SIG-M5 (cell line): ENCODE measurements around the gene SRSF2.
"Not testable (repeated sequence)": the region's sequence is repeated elsewhere in the genome, so short reads cannot be mapped to it uniquely, and the experiment has no call there.

Experiments used
- DNase-seq: peaks from one replicate; lab custom pipeline; 2025; lab: John Stamatoyannopoulos, UW

The SRSF2 gene, protein sequence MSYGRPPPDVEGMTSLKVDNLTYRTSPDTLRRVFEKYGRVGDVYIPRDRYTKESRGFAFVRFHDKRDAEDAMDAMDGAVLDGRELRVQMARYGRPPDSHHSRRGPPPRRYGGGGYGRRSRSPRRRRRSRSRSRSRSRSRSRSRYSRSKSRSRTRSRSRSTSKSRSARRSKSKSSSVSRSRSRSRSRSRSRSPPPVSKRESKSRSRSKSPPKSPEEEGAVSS

DNA sequence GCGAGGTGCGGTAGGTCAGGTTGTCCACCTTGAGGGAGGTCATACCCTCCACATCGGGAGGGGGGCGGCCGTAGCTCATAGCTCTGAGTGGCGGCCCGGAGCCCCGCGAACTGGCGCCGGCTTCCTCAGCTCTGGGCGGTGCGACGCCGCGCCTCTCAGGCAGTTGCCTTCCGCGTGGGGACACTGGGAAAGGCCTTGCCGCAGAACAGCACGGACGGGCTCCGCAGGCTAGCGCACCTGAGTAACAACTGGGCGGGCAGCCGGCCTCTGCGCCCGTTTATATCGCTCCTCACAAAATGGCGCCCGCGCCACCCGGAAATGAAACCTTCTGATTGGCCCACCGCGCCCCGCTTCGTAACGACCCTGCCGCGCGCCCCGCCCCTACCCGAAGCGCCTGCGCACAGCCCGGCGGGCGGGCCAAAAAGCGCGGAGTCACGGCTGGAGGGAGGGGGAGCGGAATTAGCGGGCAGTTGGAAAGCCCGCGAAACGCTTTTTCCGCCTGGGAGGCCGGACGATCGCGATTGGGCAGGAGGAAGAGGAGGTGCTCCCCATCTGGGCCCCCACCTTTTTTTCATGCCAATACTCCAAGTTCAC, at the start of gene SRSF2:
SRSF2 (minus strand) TSS at position 250 of the 594 bp plus-strand sequence; CDS start at position 79, 171 bp downstream.
- DNase-seq: peak; percentile 88

DNA sequence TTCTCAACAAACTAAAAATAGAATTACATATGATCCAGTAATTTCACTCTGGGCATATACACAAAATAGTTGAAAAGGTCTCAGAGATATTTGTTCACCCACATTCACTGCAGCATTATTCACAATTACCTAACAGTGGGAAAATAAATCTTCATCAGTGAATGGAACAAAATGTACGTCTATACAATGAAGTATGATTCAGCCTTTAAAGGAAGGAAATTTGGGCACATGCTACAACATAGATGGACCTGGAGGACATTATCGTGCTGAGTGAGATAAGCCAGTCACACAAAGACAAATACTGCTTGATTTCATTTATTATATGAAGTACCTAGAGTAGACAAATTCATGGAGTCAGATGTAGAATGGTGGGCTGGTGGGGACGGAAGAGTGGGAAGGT, 47.8 kb upstream of the SRSF2 start:
- DNase-seq: no peak

DNA sequence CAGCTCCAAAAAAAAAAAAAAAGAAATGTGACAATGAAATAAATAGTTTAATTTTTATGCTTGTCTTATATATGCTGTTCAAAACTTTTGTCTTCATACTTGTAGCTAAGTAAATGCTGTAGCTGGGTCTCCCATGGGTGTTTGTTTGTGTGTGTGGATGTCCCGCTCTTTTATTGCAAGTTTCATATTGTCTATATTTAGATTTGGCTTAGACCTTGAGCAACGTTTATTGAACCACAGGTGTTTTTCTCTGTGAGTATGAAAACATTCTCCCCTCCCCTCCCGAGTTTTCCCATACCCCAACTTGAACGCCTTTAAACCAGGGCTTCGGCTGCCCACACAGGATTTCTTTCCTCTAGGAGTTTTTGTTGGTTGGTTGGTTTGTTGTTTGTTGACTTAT, 46.0 kb upstream of the SRSF2 start:
- DNase-seq: no peak

DNA sequence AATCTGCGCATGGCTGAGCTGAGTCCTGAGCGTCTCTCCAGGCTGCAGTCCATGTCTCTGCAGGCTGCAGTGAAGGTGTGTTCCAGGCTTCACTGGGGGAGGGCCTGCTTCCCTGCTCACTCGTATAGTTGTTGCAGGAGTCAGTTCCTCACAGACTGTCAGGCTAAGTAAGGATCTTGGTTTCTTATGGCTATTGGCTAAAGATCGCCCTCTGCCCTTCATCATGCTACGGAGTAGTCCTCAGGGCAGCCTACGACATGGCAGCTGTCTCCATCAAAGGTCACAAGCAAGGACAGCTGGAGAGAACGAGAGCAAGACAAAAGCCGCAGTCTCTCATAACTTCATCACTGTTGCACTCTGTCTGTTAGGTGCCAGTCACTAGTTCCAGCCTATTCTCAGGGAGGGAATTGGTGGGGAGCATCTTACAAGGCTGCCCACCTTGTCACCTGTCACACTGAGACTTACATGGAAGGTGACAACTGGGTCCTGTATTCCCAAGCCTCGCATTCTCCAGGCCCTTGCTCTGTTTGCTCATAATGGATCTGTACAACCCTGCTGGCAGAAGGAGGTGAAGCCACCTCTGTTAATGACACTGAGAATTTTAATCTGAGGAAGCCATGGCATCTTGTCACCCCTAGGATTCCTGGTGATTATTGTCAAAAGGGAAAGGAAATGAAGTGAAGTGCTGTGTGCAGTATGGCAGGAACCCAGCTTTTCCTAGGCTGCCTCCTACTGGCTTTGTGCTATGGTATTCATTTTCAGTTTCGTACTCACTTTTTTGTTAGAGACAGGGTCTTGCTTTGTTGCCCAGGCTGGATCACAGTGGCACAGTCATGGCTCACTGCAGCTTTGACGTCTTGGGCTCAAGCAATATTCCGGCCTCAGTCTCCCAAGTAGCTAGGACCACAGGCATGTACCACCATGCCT, 44.2 kb upstream of the SRSF2 start:
- DNase-seq: no peak

DNA sequence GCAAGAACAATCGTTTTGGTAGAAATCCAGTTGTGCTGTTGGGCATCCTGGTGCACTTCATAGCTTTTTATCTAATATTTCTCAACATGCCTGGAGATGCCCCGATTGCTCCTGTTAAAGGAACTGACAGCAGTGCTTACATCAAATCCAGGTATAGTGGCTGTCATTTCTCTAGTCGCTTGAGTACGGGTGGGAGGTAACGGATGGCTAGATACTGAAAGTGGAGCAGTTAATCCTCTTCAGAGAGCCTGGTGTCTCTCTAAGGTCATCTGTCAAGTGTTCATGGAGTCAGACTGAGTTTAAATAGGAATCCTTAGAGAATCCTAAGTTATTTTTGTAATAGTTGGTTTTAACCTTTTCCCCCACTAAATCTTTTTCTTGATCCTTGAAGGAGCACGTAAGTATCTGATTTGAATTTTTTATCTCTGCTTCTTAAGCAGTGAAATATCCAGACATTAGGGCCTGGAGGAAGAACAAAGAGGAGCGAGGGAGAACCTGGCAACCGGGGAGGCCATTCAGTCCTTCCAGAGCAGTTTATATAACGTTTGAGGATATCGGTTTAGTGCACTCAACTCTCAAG, 38.0 kb upstream of the SRSF2 start:
- DNase-seq: no peak

DNA sequence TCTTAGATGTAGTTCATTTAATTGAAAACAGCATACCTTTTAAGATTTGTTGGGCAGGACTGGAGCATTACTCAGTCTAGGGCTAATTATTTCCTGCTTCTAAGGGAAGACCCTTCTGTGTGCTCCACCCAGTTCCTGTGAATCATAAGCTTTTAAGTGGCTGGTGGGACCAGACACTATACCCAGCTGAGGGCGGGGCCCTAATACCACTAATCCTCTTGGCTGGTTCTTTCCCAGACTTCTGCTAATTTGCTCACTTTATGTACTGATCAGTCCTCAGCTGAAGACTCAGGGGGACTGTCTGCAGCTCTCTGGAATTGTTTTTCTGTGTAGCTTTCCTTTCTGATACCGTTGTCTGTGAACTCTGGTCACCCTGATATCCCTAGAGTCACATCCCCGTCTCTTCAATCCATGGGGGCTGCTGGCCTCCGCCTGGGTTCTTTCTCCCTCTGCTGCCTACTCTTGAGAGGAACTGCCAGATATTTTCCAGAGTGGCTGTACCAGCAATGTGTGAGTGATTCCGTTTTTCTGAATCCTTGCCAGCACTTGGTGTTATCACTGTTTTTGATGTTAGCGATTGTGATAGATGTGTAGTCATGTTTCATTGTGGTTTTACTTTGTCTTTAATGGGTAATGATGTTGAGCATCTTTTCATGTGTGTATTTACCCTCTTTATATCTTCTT, 35.9 kb upstream of the SRSF2 start:
- DNase-seq: no peak

DNA sequence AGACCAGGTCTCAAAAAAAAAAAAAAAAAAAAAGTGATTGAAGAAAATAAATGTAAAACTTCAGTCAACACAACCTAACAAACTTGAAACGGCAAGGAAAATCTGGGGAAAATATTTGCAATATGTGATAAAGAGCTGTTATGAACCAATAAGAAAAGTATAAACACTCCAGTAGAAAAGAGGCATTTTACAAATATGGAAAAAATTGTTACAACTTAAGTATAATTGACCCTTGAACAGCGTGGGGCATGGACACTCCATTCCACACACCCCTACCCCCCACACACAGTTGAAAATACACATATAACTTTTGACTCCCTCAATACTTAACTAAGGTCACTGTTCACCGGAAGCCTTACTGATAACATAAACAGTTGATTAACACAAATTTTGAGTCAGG, 21.4 kb upstream of the SRSF2 start:
- DNase-seq: no peak

DNA sequence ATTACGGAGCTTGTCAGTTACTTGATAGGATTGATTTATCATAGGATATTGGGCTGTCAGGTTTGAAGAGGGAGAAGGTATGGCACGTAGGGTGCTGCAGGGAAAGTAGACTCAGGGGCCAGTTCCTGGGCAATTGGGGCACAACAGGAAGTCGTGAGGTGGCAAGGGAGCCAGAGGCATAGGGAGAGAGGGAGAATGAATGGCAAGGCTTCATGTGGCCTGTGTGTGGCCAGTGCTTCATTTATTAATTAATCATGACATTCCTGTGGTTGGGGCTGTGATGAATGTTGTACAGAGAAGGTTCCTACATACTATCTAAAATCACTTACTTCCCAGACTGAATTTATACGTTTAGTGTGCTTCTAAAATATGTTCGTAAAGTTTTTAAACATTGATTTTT, 20.1 kb upstream of the SRSF2 start:
- no peak for DNase-seq

DNA sequence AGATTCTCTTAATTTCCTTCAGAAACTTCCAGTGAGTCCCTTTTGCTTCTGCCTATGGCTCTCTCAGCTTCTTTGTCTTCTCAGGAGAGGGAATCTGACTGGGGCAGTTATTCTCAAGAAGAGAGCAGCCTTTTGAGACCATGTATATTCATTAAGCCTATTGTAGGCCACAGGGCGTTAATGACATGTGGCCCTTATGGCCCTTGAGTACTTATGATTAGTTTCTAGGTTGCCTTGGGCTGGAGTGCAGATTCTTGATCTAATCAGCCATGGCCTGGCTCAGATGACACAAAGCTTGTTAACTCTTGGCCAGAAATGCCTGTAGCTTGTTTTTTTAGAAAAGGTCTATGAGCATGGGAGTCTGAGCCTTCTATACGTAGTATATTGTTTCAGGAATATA, 18.2 kb upstream of the SRSF2 start:
- no peak for DNase-seq

DNA sequence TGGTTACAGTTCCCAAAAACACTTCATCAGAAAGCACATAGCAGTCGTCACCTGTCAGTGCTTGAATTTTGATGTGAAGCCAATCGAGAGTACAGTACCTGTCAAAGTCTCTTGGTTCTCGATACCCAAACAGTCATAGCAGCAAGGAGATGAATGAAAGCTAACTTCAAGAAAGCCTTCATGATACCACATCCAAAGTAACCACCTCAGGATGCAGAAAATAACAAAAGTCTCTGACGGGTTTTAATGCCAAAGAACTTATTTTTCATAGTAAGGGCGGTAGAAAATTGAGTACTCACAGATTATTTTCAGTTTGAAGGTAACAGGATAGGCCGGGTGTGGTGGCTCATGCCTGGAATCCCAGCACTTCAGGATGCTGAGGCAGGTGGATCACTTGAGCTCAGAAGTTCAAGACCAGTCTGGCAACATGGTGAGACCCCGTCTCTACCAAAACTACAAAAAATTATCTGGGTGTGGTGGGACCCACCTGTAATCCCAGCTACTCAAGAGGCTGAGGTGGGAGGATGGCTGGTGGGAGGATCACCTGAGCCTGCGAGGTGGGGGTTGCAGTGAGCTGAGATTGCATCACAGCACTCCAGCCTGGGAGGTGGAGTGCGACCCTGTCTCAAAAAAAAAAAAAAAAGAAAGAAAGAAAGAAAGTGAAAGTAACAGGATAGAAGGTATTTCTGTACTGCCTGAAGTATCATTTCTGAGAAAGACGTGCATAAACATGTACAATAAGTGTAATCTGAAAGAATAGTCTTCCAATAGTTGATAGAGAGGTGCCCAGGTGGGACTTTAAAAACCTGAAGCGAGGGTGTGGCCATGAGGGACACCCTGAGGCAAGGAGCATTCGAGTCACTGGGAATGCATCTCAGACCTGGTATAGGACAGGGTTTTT, 16.2 kb upstream of the SRSF2 start:
- no peak for DNase-seq

DNA sequence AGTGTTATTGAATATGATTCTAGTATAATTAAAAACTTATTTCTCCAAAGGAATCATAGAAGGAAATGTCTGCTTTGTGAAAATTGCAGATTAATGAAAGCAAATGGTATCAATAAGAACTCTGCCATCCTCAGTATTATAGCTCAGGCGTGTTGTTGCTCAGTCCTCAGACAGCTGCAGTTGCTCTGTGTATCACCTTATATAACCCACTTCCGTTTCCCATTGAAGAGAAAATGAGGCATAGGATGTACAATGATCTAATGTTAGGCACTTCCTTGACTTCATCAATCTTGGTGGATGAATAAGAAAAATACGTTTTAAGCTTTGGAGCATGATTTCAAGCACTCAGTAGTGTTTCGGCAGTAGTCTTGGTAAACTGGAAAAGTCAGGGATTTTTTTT, 14.9 kb upstream of the SRSF2 start:
- no peak for DNase-seq

DNA sequence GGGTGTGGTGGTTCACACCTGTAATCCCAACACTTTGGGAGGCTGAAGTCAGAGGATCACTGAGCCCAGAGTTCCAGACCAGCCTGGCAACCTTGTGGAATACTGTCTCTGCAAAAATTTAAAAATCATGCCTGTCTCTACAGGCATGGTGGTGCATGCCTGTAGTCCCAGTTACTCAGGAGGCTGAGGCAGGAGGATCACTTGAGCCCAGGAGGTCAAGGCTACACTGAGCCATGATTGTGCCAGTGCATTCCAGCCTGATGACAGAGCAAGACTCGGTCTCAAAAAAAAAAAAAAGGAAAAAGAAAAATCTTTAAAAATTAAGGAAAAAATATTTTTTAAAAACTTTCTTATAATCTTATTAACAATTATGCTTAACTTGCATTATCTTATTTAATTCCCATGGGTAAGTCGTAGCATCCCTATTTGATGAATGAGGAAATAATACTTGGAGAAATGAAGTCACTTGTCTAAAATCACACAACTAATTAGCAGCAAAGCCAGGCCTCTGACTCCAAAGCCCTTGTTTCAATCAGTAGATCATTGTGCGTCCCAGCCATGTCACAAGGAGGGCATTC, 14.4 kb upstream of the SRSF2 start:
- no peak for DNase-seq

DNA sequence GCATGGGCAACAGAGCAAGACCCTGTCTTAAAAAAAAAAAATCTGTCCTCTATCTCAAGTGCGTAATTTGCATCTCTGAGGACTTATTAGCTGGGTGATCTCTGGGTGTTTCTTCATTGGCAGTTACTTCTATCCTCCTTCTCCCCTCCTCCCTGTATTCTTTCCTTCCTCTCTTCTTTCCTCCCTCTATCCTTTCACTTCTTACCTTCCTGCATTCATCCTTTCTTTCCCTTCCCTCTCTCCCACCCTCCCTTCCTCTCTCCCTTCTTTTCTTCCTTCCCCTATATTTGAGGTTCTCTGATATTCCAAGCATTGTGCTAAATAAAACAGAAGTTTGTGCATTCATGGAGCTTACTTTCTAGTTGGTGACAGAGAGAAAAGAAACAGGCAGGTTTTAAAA, 11.5 kb upstream of the SRSF2 start:
- no peak for DNase-seq

DNA sequence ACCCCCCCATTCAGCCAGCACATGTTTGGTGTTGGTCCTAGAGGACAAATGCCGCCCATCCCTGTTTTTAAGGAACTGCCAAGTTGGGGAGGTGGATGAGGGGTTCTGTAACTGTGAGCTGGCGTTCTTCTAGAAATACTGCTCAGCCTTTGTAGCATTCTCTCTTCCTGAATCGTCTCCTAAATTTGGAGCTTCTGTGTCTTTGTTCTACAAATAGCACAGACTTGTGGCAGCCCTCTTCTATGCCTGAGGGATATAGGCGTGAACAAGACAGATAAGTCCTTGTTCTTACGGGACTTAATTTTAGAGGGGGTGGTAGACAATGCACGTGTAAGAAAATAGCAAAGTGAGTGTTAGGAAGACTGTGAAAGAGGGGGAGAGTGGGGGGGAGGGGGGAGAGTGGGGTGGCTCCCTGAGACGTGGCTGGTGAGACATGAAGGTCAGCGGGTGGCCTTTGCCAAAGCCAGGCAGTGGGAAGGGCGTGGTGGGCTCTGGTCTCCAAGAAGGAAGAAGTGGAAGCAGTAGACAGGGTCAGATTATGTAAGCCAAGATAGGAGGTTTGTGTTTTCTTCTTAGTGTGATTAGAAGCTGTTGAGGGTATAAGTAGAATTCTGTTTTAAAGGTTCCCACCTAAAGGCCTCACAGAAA, 10.7 kb upstream of the SRSF2 start:
- DNase-seq: no peak

DNA sequence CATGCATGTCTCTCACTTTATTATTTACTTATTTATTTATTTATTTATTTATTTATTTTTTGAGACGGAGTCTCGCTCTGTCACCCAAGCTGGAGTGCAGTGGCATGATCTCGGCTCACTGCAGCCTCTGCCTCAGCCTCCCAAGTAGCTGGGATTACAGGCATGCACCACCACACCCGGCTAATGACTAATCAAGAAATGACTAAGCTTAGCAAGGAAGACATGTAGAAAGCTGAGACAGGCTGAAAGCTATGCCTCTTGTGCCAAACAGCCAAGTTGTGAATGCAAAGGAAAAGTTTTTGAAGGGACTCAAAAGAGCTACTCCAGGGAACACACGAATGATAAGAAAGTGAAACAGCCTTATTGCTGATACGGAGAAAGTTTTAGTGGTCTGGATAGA, 8.7 kb upstream of the SRSF2 start:
- DNase-seq: not testable (repeated sequence)

DNA sequence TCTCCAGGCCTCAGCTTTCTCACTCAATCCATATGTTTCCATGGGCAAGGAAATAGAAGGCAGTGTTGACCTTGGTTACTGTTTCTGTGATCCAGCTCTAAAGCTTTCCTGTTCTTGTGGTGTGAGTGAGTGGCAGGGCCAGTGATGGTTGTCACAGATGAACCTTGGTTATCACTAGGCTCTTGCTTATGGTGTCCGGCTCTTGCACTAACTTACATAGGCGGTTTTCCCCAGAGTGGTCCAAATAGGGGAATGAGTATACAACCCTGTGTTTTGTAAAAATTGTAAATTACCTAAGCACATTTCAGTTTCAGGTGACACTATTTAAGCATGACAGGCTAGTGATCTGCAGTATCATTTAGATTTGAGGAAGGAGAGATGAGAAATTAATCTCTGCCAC, 7.6 kb upstream of the SRSF2 start:
- no peak for DNase-seq

DNA sequence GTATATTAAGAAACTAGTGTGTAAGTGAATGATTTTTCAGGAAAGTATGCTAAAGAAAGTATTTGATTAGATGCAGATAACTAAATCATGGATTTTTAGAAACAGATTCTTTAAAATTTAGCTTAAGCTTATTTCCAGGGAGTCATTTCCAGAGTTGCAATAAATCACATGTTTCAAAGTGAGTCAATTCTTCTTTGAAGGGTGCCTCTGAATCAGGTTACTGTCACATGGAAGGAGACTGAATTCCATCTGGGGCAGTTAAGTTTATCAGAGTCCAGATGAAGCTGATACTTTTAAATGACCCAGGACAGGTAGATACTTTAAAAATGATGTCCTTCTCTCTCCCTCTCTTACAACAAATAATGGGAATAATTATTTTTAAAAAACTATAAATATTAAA, 5.8 kb upstream of the SRSF2 start:
- no peak for DNase-seq

DNA sequence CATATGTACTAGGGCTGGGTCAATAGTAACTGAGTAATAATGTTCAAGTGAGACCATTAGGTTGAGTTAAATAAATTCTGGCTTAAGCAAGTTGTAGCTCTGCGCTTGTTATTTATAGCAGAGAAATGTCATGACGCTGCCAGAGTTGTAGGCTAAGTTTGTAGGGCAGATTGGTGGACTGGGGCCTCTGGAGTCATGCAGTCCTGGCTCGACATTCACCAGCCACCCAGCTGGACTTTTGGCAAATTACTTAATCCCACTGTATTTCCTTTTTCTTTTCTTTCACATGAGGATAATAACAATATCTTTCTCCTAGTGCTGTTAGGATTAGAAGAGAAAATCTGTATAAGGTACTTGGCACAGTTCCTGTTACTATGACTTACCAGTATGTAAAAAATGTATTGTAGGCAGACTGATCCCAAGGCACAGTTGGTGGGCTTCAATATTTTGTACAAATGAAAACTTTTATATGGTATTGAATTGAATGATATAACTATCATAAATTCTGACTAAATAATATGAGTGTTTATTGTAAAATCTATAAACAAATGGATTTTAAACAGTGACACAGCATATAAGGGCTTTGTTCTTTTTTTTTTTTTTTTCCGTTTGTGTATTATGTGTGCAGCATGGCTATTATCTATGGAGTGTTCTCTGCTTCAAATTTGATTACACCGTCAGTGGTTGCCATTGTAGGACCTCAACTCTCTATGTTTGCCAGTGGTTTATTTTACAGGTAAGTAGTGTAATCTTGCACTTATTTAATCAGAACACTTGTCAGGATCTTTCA, 3.4 kb upstream of the SRSF2 start:
- DNase-seq: no peak

DNA sequence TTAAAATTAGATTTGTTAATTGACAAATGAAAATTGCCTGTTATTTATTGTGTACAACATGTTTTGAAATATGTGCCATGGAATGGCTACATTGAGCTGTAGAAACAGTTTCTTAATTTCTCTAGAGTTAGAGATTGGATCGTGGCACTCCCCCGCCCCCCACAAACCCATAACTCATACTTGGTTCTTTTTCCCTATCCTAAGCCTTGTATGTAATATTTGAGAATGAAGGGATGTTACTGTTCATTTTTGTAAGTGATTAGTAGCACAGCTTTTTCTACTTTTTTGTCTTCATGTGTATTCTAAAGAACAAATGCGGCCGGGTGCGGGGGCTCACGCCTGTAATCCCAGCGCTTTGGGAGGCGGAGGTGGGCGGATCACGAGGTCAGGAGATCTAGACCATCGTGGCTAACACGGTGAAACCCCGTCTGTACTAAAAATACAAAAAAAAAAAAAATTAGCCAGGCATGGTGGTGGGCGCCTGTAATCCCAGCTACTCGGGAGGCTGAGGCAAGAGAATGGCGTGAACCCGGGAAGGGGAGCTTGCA, 2.5 kb upstream of the SRSF2 start:
- DNase-seq: not testable (repeated sequence)
